IMR-90 (cell line): ENCODE data around the gene SLC29A3. TPM values are rescaled to one million over a fixed set of nuclear protein-coding genes. Genes with fewer than 3 reads are reported as not detected.
A peak's percentile ranks its signal among the peaks of the same experiment; 100 is the strongest.

Source experiments
- ATAC-seq: fragments of 200-7000 bp; cut with Tn5 transposase; 2 replicates; pipeline ENCODE4 v1.9.1; 2020; ENCODE audit warnings: low read depth, mild to moderate bottlenecking, moderate library complexity
- BruUV-seq: library from RNA; stranded (reverse); fragments of 400-500 nt; replicated peaks from 2 replicates; lab custom pipeline; 2021; lab: Mats Ljungman, UMichigan
- CTCF ChIA-PET: fragments of 300-600 bp; formaldehyde crosslinking; extraction: SDS; loops from one replicate; lab custom pipeline; 2021; ENCODE audit warnings: antibody characterized with exemption; lab: Yijun Ruan, JAX
- POLR2A ChIA-PET: fragments of 300-600 bp; sonication (Branson Sonifier 250); formaldehyde crosslinking; loops from one replicate; lab custom pipeline; 2022; ENCODE audit warnings: antibody characterized with exemption; ENCODE audit not compliant: unreplicated experiment; lab: Charles Lee
- DNase-seq: peaks from one replicate; pipeline ENCODE4 v3.0.0; 2013
- H2AFZ ChIP-seq: replicated peaks from 2 replicates; pipeline ENCODE3; 2013; ENCODE audit warnings: low read length, mild to moderate bottlenecking; ENCODE audit not compliant: poor library complexity
- H2AK5ac ChIP-seq: 2 replicates; pipeline ENCODE4 v1.6.1; 2013; ENCODE audit warnings: low read depth, low read length, inconsistent platforms
- H2AK9ac ChIP-seq: replicated peaks from 2 replicates; pipeline ENCODE3; 2013; ENCODE audit warnings: mild to moderate bottlenecking, low read depth, low read length, moderate library complexity; ENCODE audit not compliant: poor library complexity
- H2BK120ac ChIP-seq: 2 replicates; pipeline ENCODE4 v1.6.1; 2013; ENCODE audit warnings: low read depth, low read length, inconsistent platforms
- H2BK15ac ChIP-seq: 3 replicates; pipeline ENCODE4 v1.6.1; 2013; ENCODE audit warnings: low read depth, low read length, inconsistent platforms
- H2BK20ac ChIP-seq: 2 replicates; pipeline ENCODE4 v1.6.1; 2013; ENCODE audit warnings: low read depth, mild to moderate bottlenecking, inconsistent platforms, low read length, moderate library complexity
- H2BK5ac ChIP-seq: 2 replicates; pipeline ENCODE4 v1.6.1; 2013; ENCODE audit warnings: mild to moderate bottlenecking, low read depth, low read length, inconsistent platforms; ENCODE audit not compliant: poor library complexity, severe bottlenecking
- H3K14ac ChIP-seq: replicated peaks from 2 replicates; pipeline ENCODE4 v1.6.1; 2013; ENCODE audit warnings: low read depth, low read length, inconsistent platforms
- H3K18ac ChIP-seq: 2 replicates; pipeline ENCODE4 v1.6.1; 2013; ENCODE audit warnings: low read depth, low read length, control low read depth
- H3K23ac ChIP-seq: 2 replicates; pipeline ENCODE4 v1.6.1; 2013; ENCODE audit warnings: low read depth, low read length, inconsistent platforms
- H3K27ac ChIP-seq: 2 replicates; pipeline ENCODE4 v1.5.1; 2013; ENCODE audit warnings: mild to moderate bottlenecking, control low read depth, low read length; ENCODE audit not compliant: insufficient read depth
- H3K27me3 ChIP-seq: 2 replicates; pipeline ENCODE4 v1.6.1; 2013; ENCODE audit warnings: low read length; ENCODE audit not compliant: control insufficient read depth, insufficient read depth
- H3K36me3 ChIP-seq: 2 replicates; pipeline ENCODE4 v1.6.1; 2013; ENCODE audit warnings: low read length, mixed read lengths; ENCODE audit not compliant: control insufficient read depth, insufficient read depth
- H3K4ac ChIP-seq: 2 replicates; pipeline ENCODE4 v1.6.1; 2013; ENCODE audit warnings: low read depth, low read length, inconsistent platforms
- H3K4me1 ChIP-seq: 2 replicates; pipeline ENCODE4 v1.6.1; 2013; ENCODE audit warnings: low read length, mixed read lengths; ENCODE audit not compliant: control insufficient read depth, insufficient read depth
- H3K4me2 ChIP-seq: 2 replicates; pipeline ENCODE4 v1.6.1; 2013; ENCODE audit warnings: low read depth, mild to moderate bottlenecking, control low read depth, low read length, moderate library complexity
- H3K4me3 ChIP-seq: 2 replicates; pipeline ENCODE4 v1.5.1; 2013; ENCODE audit warnings: low read depth, mild to moderate bottlenecking, control low read depth, low read length, moderate library complexity; ENCODE audit not compliant: insufficient read depth
- H3K56ac ChIP-seq: 2 replicates; pipeline ENCODE4 v1.6.1; 2013; ENCODE audit warnings: low read length, inconsistent platforms; ENCODE audit not compliant: insufficient read depth; ENCODE audit errors: extremely low read depth
- H3K79me1 ChIP-seq, 2 experiments: 2 replicates each; pipeline ENCODE4 v1.6.1; 2013; ENCODE audit warnings: low read length in 2 of 2, inconsistent platforms in 1 of 2, low read depth in 1 of 2
- H3K9ac ChIP-seq: 2 replicates; pipeline ENCODE4 v1.6.1; 2013; ENCODE audit warnings: low read depth, low read length, control low read depth
- H3K9me1 ChIP-seq: 2 replicates; pipeline ENCODE4 v1.6.1; 2013; ENCODE audit warnings: low read length, inconsistent platforms; ENCODE audit not compliant: insufficient read depth
- H3K9me3 ChIP-seq: 2 replicates; pipeline ENCODE4 v1.6.1; 2013; ENCODE audit warnings: low read length; ENCODE audit not compliant: control insufficient read depth, insufficient read depth
- H4K20me1 ChIP-seq: 2 replicates; pipeline ENCODE4 v1.6.1; 2013; ENCODE audit warnings: low read length, inconsistent platforms; ENCODE audit not compliant: insufficient read depth
- H4K5ac ChIP-seq: 2 replicates; pipeline ENCODE4 v1.6.1; 2013; ENCODE audit warnings: mild to moderate bottlenecking, low read depth, low read length, control low read depth
- H4K8ac ChIP-seq, 2 experiments: 2 replicates each; pipeline ENCODE4 v1.6.1; 2013; ENCODE audit warnings: low read depth in 2 of 2, low read length in 2 of 2, control low read depth in 1 of 2, inconsistent platforms in 1 of 2
- H4K91ac ChIP-seq: 2 replicates; pipeline ENCODE4 v1.6.1; 2013; ENCODE audit warnings: low read depth, low read length, inconsistent platforms; ENCODE audit not compliant: insufficient read depth
- MAZ ChIP-seq: IDR thresholded peaks from 2 replicates; pipeline ENCODE4 v1.6.1; 2012; ENCODE audit warnings: low read depth, mild to moderate bottlenecking, low read length, improper control_type of control experiment, moderate library complexity, borderline replicate concordance
- MXI1 ChIP-seq: IDR thresholded peaks from 2 replicates; pipeline ENCODE4 v1.6.1; 2012; ENCODE audit warnings: low read depth, mild to moderate bottlenecking, low read length, moderate library complexity, borderline replicate concordance
- NFE2L2 ChIP-seq: fragments of 150-350 bp; IDR thresholded peaks from 2 replicates; pipeline ENCODE4 v1.6.1; 2016; ENCODE audit warnings: low read depth, mild to moderate bottlenecking, low read length
- POLR2A ChIP-seq: IDR thresholded peaks from 2 replicates; pipeline ENCODE4 v1.6.1; 2012; ENCODE audit warnings: mild to moderate bottlenecking, low read depth, low read length
- WGBS, 2 experiments: methylation state at CpG; one replicate each; pipeline versions ENCODE4 v1.1.5 to v1.1.7; 2013; ENCODE audit warnings: missing lambda C conversion rate in 2 of 2; ENCODE audit not compliant: insufficient read length in 1 of 2; ENCODE audit errors: extremely low coverage in 2 of 2; 5-methylcytosine and 5-hydroxymethylcytosine counted together
- dilution Hi-C: fragments of 300-500 bp; cut with HindIII; formaldehyde crosslinking; loops from one replicate; pipeline ENCODE4 v1.14.3; 2018; ENCODE audit warnings: low sequenced_read_pairs; ENCODE audit not compliant: unreplicated experiment
- in situ Hi-C: fragments of 300-500 bp; cut with MboI; formaldehyde crosslinking; loops from 3 replicates; pipeline ENCODE4 v1.14.3; 2019; ENCODE audit warnings: low sequenced_read_pairs, inconsistent platforms, mixed read lengths
- intact Hi-C: fragments of 100-400 bp; cut with micrococcal nuclease; formaldehyde crosslinking; loops from 2 replicates; pipeline ENCODE4 v1.10.0; 2022
- polyA plus RNA-seq, 3 experiments: library from polyadenylated mRNA; depleted of rRNA; stranded (reverse); fragments of >200 nt; gene quantifications; 2 replicates each; pipeline ENCODE4 v1.2.3, GENCODE V29; 2012; ENCODE audit warnings: low replicate concordance in 1 of 3
- total RNA-seq: library from RNA; depleted of rRNA; stranded (reverse); fragments of >200 nt; gene quantifications from 2 replicates; pipeline ENCODE4 v1.2.3, GENCODE V29; 2012

SLC29A3 gene
- total and polyA plus RNA-seq, 2 of the 4 experiments (the other 2 are of a cell fraction) = 0.72 to 3.0 TPM

DNA sequence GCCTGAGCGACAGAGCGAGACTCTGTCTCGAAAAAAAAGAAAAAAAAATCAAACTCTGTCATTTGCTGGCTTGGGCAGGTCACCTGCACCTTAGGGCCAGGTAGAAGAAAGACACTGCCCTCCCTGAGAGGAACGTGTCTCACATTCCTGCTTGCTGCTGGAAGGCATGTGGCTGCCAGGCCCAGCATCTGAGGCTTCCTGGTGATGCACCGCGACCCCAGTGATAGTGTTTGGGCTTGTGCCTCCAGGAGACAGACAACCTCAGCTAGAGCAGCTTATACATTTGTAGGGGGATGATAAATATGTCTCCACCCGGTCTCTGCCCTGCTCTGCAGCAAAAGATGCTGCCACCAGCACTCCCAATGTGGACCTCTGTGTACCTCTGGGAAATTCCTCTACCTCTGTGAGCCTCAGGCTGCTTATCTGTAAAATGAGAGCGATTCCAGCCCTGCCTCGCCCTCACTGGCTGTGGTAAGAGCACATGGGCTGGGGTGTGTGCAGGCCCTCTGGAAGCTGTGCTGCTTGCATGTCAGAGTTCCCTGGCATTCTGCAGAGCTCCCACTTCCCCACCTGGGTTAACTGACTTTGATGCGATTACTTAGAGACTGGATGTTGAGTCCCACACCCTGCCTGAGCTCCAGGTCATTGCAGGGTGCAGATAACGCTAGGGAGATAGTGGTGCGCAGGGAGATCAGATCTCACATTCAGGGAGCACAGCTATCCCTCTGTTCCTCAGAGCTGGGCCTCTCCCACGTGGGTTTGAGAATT lies 19.9 kb downstream of the SLC29A3 start (continued):
- no peak for TF ChIP-seq POLR2A

DNA sequence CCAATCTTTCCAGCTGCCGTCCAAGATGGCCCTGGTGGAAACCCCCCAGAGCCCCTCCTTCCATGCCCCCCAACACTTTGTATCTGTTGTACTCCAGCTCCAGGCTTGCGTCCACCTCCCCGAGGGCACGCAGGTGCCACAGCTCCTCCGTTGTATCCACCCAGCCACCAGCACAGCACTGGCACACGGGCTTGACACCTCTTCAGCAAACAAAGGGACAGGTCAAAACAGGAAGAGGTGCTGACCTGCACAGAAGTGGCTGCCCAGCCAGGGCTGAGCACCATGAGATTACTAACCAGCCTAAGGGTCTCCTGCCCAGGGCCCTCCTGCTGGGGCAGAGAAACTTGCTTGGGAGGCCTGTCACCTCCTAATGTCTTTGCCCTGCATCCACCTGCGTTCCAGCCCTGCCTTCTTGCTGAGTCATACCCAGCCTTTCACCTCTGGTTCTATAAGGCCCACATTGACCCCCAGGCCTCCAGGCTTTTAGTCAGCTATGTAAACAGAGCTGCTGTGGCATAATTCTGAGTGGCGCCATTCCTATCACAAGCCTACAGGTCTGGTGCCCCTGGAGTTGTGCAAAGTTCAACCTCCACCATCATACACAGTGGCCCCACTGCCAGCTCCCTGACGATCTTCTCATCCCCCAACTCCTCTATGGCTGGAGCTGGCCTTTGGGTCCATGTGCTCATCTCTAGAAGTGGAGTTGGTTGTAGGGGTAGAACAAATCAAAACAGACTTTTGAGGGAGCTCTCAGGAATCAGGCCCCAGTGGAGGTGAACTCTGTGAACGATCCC lies 20.9 kb downstream of the SLC29A3 start:
- 75% methylated on average over 2 of the region's 10 CpGs; no CpG with 5 or more reads in 1 of the 2 experiments for WGBS, 2 experiments
- Histone ChIP-seq H3K79me1 (no peaks in the 10 kb centered on the region), H3K18ac (no peak overlapping the region), H2AFZ (no peak overlapping the region), H3K36me3 (no peaks in the 10 kb centered on the region), H3K9me3 (no peaks in the 10 kb centered on the region), H2AK5ac (no peak overlapping the region), H2BK15ac (no peak overlapping the region), H4K20me1 (no peaks in the 10 kb centered on the region; the same call in 1 of the 2 replicates), H3K23ac (no peak overlapping the region), H3K14ac (no peak overlapping the region), H2BK20ac (no peak overlapping the region), H3K4me1 (peaks cover 6% of the 10 kb centered on the region; the same call in 1 of the 2 replicates), H2AK9ac (no peak overlapping the region), H3K9me1 (no peaks in the 10 kb centered on the region), H3K4me2 (no peak overlapping the region), H3K56ac (no peak overlapping the region), H4K8ac (no peak overlapping the region), H4K91ac (no peak overlapping the region), H3K4me3 (no peak overlapping the region), H2BK120ac (no peak overlapping the region), H3K27ac (no peak overlapping the region), H3K4ac (no peak overlapping the region), H3K9ac (no peak overlapping the region), H3K27me3 (no peaks in the 10 kb centered on the region; the same call in 1 of the 2 replicates), H2BK5ac (no peak overlapping the region), H4K5ac (no peak overlapping the region)
- POLR2A ChIA-PET = no interaction called here
- DNase-seq (no peak), ATAC-seq (no peak)
- dilution Hi-C loops (no loop called here), in situ Hi-C loops (no loop called here), intact Hi-C loops (no loop called here)
- TF ChIP-seq MAZ = no peak
- no peak for TF ChIP-seq MXI1
- peak; percentile 60 for TF ChIP-seq NFE2L2
- CTCF ChIA-PET = no interaction called here
- BruUV-seq = no TSS peak
